ENCODE results near the gene BRSK1. TPM values are rescaled to one million over a fixed set of nuclear protein-coding genes. Genes with fewer than 3 reads are reported as not detected.

Gene BRSK1
- total RNA-seq, 1 donor from 2014 or later = 1.3 TPM

GRCh38 chr19:55275851-55276719 is 7.7 kb upstream of the BRSK1 start:
- no peak overlapping the region for H3K27ac ChIP-seq
- H3K4me1 ChIP-seq = peaks cover 10% of the 10 kb centered on the region
- DNase-seq (no peak), ATAC-seq (no peak)
- H3K27me3 ChIP-seq = no peaks in the 10 kb centered on the region
- no peaks in the 10 kb centered on the region for H3K9me3 ChIP-seq
- peaks cover 40% of the 10 kb centered on the region for H3K36me3 ChIP-seq
- intact Hi-C loops (cut with DNase I) = no loop called here
- TF ChIP-seq, protein P1, sequence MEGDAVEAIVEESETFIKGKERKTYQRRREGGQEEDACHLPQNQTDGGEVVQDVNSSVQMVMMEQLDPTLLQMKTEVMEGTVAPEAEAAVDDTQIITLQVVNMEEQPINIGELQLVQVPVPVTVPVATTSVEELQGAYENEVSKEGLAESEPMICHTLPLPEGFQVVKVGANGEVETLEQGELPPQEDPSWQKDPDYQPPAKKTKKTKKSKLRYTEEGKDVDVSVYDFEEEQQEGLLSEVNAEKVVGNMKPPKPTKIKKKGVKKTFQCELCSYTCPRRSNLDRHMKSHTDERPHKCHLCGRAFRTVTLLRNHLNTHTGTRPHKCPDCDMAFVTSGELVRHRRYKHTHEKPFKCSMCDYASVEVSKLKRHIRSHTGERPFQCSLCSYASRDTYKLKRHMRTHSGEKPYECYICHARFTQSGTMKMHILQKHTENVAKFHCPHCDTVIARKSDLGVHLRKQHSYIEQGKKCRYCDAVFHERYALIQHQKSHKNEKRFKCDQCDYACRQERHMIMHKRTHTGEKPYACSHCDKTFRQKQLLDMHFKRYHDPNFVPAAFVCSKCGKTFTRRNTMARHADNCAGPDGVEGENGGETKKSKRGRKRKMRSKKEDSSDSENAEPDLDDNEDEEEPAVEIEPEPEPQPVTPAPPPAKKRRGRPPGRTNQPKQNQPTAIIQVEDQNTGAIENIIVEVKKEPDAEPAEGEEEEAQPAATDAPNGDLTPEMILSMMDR (IDR thresholded peaks at IDR 0.05) = no peak
- no peak overlapping the region for H3K4me3 ChIP-seq

GRCh38 chr19:55276720-55277430 is 6.9 kb upstream of the BRSK1 start:
- Histone ChIP-seq H3K9me3 (no peaks in the 10 kb centered on the region), H3K27me3 (no peaks in the 10 kb centered on the region), H3K36me3 (peaks cover 40% of the 10 kb centered on the region), H3K27ac (no peak overlapping the region), H3K4me3 (no peak overlapping the region), H3K4me1 (peaks cover 10% of the 10 kb centered on the region)
- ATAC-seq (no peak), DNase-seq (no peak)
- TF ChIP-seq, protein P1 (IDR thresholded peaks at IDR 0.05) = no peak
- intact Hi-C loops (cut with DNase I) = no loop called here

- Histone ChIP-seq H3K36me3 (peaks cover 36% of the 10 kb centered on the region), H3K4me3 (no peak overlapping the region), H3K4me1 (peaks cover 10% of the 10 kb centered on the region), H3K9me3 (no peaks in the 10 kb centered on the region), H3K27ac (no peak overlapping the region), H3K27me3 (no peaks in the 10 kb centered on the region)
- DNase-seq = no peak
- ATAC-seq = no peak
- intact Hi-C loops (cut with DNase I) = no loop called here
- TF ChIP-seq, protein P1 (IDR thresholded peaks at IDR 0.05) = no peak
Observed at GRCh38 chr19:55277494-55277893, 6.3 kb upstream of the BRSK1 start.

- H3K4me1 ChIP-seq = peaks cover 10% of the 10 kb centered on the region
- intact Hi-C loops (cut with DNase I) = no loop called here
- TF ChIP-seq, protein P1 (IDR thresholded peaks at IDR 0.05) = no peak
- H3K27me3 ChIP-seq = no peaks in the 10 kb centered on the region
- no peak overlapping the region for H3K4me3 ChIP-seq
- H3K27ac ChIP-seq = no peak overlapping the region
- H3K9me3 ChIP-seq = no peaks in the 10 kb centered on the region
- ATAC-seq (no peak), DNase-seq (no peak)
- peaks cover 26% of the 10 kb centered on the region for H3K36me3 ChIP-seq
Observed at GRCh38 chr19:55278391-55279135, 5.2 kb upstream of the BRSK1 start.

DNA sequence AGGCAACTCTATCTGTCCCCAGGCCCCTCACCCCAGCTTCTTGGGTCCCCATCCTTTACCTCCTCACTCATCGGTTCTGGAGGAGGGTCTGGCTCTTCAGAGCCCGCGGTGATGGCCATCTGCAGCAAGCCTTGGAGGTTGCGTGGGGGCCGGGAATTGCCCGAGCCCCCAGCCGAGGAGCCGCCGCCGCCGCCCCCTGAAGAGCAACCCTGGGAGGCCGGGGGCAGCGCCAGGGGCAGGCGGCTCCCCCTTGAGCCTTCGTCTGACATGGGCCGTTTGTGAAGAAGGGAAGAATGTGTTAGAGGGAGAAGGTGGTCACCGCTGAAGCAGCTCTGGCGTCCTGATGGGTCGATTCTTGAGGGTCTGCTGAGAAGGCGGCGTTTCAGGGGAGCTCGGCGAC is 4.5 kb upstream of the BRSK1 start:
- peaks cover 18% of the 10 kb centered on the region for H3K36me3 ChIP-seq
- TF ChIP-seq, protein P1 (IDR thresholded peaks at IDR 0.05) = no peak
- H3K27ac ChIP-seq = peak overlapping the region; percentile 79
- intact Hi-C loops (cut with DNase I) = no loop called here
- H3K9me3 ChIP-seq = no peaks in the 10 kb centered on the region
- peak overlapping the region; percentile 76 for H3K4me3 ChIP-seq
- H3K4me1 ChIP-seq = peaks cover 10% of the 10 kb centered on the region
- no peaks in the 10 kb centered on the region for H3K27me3 ChIP-seq
- DNase-seq (no peak), ATAC-seq (no peak)
